ENCODE data around the gene TJAP1.
"Not testable (repeated sequence)": the region's sequence is repeated elsewhere in the genome, so short reads cannot be mapped to it uniquely, and the experiment has no call there.

Gene TJAP1

DNA sequence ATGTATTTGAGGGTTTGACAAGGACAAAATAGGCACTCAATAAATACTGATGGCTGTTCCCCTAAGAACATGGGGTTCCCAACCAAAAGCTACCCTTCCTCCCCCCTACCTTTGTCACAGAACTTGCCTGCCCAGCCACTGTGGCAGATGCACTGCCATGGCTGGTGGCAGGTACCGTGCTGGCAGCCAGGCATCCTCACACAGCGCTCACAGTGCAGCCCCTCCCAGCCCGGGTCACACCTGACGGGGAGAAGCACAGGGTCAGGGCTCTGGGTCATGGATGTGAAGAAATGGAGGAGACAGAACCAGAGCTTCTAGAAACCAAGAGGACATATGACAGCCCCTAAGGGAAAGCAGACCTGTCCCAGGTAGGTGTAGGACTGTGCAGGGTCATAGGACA lies 24.5 kb upstream of the TJAP1 start:
- no peak overlapping the region for H3K4me3 ChIP-seq (ENCODE audit: low read depth, low read length)

DNA sequence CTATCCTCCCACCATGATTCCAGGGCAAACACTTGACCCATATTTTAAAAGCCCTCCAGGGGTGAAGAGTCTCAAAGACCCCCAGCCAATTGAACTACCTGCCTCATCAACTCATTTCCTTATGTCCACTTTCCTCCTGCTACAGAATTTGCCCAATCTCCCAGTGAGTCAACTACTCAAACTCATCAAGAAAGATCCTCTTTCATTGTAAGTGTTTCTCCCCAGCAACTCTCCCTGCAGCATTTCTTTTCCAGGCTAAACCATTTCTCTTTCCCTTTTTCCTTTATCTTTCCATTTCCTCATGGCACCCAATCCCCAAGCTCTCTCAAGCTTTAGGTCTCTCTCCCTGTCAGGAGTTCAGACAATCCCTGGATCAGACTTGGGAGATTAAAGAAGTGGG lies 23.5 kb upstream of the TJAP1 start:
- H3K4me3 ChIP-seq (ENCODE audit: low read depth, low read length), result no peak overlapping the region

DNA sequence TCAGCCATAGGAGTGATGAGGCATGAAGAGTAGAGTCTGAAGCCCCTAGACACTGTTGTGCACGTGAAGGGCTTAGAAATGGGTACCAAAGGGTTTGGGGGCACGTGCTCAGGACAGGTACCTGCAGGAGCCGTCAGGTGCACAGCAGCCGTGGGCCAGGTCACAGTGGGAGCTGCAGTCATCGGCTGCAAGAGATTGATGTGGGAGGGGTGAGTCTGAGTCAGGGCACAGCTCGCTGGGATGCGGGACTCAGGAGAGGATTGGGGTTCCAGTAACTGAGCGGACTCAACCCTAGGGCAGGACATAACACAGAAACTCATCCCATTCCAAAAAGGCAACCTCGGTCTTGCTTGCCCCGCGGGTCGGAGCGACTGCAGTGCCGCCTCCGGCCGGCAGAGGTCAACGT lies 23.1 kb upstream of the TJAP1 start:
- no peak overlapping the region for H3K4me3 ChIP-seq (ENCODE audit: low read depth, low read length)

DNA sequence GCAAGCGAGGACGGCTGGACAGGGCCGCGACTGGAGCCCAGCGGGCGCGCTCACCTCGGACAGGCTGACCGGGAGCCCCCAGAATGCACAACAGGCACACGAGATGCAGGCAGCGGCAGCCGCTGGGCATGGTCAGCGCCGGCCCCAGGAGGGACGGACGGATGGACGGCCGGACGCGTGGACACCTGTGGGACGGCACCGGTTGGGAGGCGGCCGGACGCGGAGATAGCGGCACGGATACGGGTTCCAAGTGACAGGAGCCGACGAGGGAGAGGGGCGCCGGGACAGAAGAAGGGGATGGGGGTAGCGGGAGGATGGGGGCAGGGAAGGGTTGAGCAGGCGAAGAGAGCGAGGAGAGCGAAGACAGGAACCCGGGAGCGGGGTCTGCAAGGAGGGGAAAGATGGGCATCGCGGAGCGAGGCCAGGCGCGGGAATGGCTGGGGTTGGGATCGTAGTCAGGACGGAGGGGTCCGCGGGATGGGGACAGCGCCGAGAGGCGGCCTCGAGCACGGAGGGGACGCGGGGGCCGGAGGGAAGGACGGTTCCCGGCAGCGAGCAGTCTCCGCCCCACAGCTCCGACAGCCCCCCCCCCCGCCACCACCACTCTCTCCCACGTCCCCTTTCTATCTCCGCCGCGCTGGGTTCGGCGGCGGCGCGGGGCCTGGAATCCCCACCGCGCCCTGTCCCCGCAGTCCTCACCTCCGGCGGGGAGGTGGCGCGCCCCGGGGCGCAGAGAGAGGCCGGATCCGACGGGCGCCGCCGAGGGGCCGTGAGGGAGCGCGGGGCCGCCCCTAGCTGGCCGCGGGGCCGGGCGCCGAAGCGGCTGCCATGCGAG lies 22.5 kb upstream of the TJAP1 start:
- H3K4me3 ChIP-seq (ENCODE audit: low read depth, low read length), result peak overlapping the region; percentile 30

DNA sequence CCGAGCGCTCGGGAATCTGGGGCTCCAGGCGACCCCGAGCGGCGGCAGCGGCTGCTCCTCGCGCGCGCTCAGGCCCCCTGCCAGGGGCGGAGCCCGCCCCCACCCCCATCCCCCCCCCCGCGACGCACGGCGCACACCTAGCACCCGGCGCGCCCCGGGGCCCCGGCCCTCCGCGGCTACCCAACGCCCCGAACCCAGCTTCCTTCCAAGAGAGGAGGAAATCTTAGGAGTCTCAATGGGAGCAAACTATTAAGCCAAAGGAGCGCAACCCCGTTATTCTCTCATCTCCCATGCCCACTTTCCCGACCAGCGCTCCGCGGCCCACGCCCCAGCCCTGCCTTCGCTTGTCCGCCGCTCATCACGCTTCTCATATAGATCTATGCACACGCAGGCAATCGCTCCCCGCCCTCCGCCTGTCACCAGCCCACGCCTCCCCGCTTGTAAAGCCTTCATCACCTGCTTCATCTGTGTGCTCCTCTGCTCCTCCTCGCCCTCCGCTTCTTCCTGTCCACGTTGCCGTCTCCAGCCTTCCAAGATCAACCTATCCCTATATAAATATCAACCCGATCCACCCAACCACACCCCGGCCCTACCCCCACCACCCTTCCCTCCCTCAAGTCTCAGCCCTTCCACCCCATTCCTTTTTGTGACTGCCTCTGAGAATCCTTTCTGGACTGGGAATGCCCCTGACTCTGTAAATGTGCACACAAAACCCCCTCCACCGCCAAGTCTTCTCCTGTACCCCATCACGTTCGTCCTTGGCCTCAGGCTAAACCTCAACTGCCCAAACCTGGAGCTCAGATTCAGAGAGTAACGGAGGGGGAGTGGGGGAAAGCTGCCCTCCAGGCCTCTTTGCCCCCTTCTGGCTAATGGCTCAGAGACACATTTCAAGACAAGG lies 21.6 kb upstream of the TJAP1 start, which contains the start of gene DLK2:
DLK2 (minus strand) TSS at position 18 of the 898 bp plus-strand sequence. CDS start 723 bp downstream, outside the sequence.
- peak within 1 kb of the TSS; percentile 39 for H3K4me3 ChIP-seq (ENCODE audit: low read depth, low read length)

DNA sequence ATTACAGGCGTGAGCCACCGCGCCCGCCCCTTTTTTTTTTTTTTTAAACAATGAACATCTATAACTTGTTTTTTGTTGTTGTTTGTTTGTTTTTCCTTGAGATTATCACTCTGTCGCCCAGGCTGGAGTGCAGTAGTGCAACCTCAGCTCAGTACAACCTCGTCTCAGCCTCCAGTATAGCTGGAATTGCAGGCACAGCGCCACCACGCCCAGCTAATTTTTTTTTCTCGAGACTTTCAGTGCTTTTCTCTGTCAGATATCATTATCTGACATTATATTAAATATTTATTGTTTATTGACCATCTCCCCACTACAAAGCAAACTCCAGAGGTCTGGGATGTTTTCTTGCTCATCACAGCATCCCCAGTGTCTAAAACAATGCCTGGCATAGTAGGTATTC lies 19.7 kb upstream of the TJAP1 start:
- H3K4me3 ChIP-seq (ENCODE audit: low read depth, low read length), result no peak overlapping the region

DNA sequence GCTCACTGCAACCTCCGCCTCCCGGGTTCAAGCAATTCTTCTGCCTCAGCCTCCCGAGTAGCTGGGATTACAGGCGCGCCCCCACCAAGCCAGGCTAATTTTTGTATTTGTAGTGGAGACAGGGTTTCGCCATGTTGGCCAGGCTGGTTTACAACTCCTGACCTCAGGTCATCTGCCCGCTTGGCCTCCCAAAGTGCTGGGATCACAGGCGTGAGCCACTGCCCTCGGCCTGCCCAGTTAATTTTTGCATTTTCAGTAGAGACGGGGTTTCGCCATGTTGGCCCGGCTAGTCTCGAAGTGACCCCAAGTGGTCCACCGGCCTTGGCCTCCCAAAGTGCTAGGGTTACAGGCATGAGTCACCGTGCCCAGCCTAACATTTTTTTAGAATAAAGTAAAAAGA lies 19.2 kb upstream of the TJAP1 start:
- H3K4me3 ChIP-seq (ENCODE audit: low read depth, low read length), result not testable (repeated sequence)

DNA sequence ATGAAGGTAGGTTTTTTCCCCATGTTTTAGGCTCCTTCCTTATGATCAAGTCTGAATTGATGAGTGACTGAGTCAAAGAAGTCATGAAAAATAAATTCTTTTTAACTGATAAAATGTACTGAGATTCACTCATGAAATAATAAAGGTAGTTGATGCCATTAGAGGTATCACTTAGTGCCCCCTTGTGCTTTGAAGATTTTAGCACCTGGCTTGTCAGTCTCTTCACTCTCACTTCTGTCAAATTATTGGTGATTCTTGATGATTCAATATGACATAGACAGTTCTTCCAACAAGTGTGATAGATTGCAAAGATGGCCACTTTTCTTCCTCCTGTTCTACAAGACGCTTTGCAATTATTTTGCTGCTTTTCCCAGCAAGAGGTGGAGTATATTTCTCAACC lies 17.8 kb upstream of the TJAP1 start:
- H3K4me3 ChIP-seq (ENCODE audit: low read depth, low read length), result no peak overlapping the region

DNA sequence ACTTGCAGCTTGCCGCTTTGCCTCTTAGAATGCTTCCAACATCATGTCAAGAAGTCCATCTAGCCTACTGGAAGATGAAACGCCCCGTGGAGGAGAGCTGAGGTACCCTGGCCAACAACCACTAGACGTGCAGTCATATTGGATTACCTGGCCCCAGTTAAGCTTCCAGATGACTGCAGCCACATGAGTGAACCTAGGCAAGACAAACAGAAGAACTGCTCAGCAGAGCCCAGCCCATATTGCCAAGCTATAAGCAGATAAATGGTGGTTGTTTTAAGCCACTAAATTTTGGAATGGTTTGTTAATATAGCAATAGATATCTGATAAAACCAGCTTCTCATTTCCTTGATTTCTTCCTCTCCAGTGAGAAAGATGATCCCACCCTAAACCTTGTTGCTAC lies 17.3 kb upstream of the TJAP1 start:
- H3K4me3 ChIP-seq (ENCODE audit: low read depth, low read length), result no peak overlapping the region

DNA sequence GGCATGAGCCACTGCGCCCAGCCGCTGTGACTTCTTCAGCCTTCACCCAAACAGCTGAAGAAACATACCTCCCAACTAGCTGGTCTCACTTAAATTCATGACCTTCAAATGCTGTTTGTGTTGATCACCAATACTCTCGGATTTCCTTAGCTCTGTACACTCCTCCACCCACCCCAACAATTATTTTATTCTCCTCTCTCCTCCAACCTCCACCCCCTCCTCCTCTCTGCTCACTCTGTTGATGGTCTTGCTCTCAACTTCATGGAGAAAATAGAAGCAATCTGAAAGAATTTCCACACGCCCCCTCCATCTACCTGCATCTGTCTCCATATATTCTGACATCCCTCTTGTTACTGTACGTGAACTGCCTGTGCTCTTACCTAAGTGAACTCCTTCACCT lies 15.4 kb upstream of the TJAP1 start:
- no peak overlapping the region for H3K4me3 ChIP-seq (ENCODE audit: low read depth, low read length)

DNA sequence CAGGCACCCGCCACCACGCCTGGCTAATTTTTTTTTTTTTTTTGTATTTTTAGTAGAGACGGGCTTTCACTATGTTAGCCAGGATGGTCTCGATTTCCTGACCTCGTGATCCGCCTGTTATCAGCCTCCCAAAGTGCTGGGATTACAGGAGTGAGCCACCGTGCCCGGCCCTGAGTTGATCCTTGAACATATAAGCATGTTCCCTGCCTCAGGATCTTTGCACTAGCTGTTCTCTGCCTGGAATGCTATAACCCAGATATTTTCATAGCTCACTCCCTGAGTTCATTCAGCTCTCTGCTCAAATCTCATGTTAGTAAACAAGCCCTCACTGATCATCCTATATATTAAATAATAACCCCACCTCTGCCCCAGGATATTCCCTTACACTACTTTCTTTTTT lies 13.0 kb upstream of the TJAP1 start:
- no peak overlapping the region for H3K4me3 ChIP-seq (ENCODE audit: low read depth, low read length)

DNA sequence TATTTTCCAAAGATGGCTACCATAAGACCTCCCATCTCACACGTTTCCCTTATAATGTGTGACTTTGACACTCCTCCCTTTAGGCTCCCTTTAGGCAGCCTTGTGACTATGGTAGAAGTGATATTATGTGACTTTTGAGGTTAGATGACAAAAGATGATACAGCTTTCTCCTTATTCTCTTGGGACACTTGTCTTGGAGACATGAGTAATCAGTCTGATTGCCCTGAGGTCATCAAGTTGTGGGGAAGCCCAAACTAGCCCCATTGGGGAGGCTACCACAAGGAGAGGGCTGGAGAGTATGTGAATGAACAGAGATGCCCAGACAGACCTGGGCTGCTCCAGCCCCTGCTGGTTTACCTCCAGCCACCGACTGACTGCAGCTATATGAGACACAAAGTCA lies 11.4 kb upstream of the TJAP1 start:
- H3K4me3 ChIP-seq (ENCODE audit: low read depth, low read length), result no peak overlapping the region

DNA sequence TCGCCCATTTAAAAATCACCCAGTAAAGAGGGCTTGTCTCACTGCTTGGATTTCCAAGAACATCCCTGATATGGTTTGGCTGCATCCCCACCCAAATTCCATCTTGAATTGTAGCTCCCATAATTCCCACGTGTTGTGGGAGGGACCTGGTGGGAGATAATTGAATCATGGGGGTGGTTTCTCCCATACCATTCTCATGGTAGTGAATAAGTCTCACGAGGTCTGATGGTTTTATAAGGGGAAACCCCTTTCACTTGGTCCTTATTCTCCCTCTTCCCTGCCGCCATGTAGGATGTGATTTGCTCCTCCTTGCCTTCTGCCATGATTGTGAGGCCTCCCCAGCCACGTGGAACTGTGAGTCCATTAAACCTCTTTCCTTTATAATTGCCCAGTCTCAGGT lies 10.1 kb upstream of the TJAP1 start:
- not testable (repeated sequence) for H3K4me3 ChIP-seq (ENCODE audit: low read depth, low read length)

DNA sequence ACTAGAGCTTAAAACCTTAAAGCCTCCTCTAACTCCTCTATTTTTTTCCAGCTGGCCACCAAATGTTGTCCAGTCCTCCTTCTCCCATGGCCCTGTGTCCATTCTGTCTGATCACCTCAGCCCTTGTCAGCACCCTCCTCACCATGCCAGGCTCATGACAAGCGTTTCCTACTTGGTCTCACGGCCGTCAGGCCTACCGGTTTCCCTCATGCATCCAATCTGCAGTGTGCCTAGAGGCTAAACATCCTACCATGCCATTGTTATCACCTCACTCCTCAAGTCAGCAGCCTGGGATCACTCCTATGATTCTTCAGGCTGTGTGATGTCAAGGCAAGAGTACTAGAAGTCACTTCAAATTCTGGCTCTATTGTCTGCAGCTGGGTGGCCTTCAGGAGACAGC lies 9.6 kb upstream of the TJAP1 start:
- H3K4me3 ChIP-seq (ENCODE audit: low read depth, low read length), result no peak overlapping the region

DNA sequence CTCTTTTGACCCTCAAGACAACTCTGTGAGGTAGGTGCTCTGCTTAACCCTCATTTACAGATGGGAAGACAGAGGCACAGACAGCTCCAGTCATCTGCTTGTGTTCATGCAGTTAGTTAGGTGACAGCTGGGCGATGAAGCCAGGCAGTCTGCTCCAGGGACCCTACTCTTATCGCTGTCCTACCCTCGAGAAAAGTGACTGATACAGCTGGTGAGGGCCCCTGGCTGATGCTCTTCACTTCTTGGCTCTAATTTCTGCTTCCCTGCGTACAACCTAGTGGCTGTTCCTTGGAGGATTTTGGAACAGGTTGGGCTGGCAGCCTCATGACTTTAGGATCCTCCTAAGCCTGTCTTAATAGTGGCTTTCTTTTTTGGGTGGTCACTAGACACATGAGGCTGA lies 9.1 kb upstream of the TJAP1 start:
- no peak overlapping the region for H3K4me3 ChIP-seq (ENCODE audit: low read depth, low read length)

DNA sequence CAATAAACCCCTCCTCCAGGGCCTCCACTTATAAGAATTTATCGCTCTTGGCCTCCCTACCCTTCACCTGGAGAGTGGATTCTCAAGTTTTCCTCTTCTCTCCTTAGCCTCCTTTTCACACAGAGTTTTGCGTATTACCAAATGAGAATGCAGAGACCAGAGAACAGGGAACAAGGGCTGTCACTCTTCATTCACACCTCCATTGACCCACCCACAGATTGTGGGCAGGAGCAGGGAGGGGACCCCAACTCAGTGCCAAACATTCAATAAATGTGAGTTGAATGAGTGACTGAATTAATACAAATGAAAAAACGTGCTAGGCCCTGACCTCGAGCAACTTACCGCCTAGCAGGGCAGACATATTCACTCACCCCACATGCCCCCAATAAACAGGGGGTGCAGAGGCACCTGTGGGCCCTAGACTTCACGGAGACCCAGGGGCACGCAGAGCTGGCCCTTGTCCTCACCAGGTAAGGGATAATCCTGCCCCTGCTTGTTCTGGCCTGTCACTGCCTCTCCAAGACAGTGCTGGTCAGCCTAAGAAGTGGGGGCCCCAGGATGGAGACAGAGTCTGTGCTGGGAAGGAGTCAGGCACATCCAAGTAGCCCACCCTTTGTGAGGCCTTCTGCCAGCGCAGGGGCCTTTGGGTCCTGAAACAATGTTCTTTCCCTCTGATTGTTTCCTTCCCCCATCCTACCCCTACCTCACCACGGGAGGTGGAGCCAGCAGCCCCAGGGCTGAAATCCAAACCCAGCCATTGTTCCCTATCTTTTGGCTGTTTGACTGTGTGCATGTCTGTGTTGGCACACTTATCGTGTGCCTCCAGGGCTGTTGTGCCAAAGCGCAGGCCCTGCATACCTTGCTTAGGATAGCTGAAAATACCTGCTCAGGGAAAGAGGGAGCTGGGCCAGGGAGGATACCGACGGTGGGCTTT lies 8.4 kb upstream of the TJAP1 start:
- no peak overlapping the region for H3K4me3 ChIP-seq (ENCODE audit: low read depth, low read length)

DNA sequence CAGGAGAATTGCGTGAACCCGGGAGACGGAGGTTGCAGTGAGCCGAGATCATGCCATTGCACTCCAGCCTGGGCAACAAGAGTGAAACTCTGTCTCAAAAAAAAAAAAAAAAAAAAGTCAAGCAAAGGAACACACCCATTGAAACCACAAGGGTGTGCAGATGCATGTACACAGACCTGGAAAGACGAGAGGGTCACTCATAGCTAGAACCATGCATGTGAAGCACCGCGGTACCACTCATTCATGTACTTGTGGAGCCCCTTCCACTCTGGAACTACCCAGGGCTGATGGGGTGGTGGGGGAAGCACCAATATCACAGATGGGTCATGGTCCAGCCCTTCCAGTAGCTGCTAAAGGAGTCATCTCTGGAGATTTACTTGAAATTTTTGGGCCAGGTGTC lies 7.4 kb upstream of the TJAP1 start:
- H3K4me3 ChIP-seq (ENCODE audit: low read depth, low read length), result no peak overlapping the region

DNA sequence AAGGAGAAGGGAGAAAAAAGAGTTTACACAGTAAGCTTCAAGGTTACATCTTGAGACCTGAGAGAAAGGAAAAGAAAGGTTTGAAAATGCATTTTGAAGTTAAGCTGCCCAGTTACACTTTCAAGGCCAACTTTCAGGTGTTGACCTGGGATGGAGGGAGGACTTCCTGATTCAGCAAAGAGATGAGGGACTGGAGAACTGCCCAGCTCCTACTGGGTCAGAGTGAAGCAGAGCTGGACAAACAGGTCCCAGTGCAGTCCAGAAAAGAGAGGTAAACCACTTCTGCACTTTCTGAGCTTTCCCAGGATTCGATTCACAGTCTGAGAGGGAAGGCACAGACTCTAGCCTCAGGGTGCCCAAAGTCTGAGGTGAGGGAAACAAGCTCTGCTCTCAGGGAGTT lies 6.0 kb upstream of the TJAP1 start:
- no peak overlapping the region for H3K4me3 ChIP-seq (ENCODE audit: low read depth, low read length)

DNA sequence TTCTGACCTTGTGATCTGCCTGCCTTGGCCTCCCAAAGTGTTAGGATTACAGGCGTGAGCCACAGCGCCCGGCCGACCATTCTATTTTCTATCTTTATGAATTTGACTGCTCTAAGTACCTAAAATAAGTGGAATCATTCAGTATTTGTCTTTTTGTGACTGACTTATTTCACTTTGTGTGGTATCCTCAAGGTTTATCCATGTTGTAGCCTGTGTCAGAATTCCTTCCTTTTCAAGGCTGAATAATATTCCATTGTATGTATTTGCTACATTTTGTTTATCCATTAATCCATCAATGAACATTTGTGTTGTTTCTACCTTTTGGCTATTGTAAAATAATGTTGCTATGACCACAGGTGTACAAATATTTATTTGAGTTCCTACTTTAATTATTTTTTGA lies 4.9 kb upstream of the TJAP1 start:
- no peak overlapping the region for H3K4me3 ChIP-seq (ENCODE audit: low read depth, low read length)

DNA sequence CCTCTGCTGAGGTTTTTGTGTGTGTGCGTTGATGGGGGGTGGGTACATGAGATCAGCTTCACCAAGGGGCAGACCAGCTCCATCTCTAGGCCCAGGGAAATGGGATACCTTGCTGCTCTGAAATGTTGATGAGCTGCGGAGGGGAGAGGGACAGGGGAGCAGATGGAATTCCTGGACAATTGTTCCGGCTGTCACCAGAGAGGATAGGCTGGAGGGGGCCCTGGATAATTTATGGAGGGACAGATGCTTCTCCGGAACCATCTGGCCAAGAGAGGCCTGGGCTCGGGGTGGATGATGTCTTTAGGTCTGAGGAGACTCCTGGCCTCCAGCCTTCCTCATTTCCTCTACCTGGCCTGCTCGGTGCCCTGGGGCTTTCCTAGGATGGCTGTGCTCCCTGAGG lies 1.9 kb upstream of the TJAP1 start:
- no peak overlapping the region for H3K4me3 ChIP-seq (ENCODE audit: low read depth, low read length)

DNA sequence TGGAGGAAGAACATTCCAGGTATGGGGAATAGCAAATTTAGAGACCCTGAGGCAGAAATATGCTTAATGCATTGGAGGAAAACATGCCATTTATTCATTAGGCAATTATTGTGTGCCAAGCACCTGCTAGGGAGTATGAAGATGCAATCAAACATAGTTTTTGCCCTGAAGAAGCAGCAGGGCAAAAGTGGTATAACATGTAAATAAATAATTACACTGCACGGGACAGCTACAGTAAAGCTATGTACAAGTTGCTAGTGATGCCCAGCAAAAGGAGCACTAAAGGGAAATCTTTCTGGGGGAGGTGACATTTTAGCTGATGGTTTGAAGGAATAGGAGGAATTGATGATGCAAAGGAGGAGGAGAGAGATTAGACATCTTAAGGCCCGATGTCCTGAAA lies 624 bp upstream of the TJAP1 start:
- peak overlapping the region; percentile 20 for H3K4me3 ChIP-seq (ENCODE audit: low read depth, low read length)
